HG02938 (cell line): Measurements from ENCODE around the gene TM4SF5.

ENCODE experiments used
- ATAC-seq: cut with Tn5 transposase; IDR thresholded peaks from one replicate; pipeline ENCODE4 v1.9.1; 2021; ENCODE audit warnings: mild to moderate bottlenecking, moderate library complexity; ENCODE audit not compliant: unreplicated experiment

Gene TM4SF5

GRCh38 chr17:4823373-4824089 is 51.8 kb downstream of the TM4SF5 start:
- no peak for ATAC-seq

- ATAC-seq, result no peak
Measured at GRCh38 chr17:4827399-4827798, 55.7 kb downstream of the TM4SF5 start.

- ATAC-seq, result peak; percentile 22
Measured at GRCh38 chr17:4832829-4833177, 61.1 kb downstream of the TM4SF5 start.
